K562 (cell line): ENCODE data around the gene TBXAS1. TPM values are rescaled to one million over a fixed set of nuclear protein-coding genes. Genes with fewer than 3 reads are reported as not detected.
A peak's percentile ranks its signal among the peaks of the same experiment; 100 is the strongest.

Source experiments
- COPS2 ChIP-seq: fragments of 450-650 bp; conservative IDR thresholded peaks from 2 replicates; pipeline ENCODE4 v1.6.1; 2016; ENCODE audit warnings: mild to moderate bottlenecking, moderate library complexity
- FOSL1 ChIP-seq: fragments of 200-800 bp; sonication (Bioruptor generic); conservative IDR thresholded peaks from 2 replicates; pipeline ENCODE4 v1.6.1; 2016; ENCODE audit warnings: missing genetic modification characterization, missing compliant biosample characterization
- GTF2F1 ChIP-seq: IDR thresholded peaks from 2 replicates; pipeline ENCODE4 v1.6.1; 2011; ENCODE audit warnings: low read depth, low read length, improper control_type of control experiment
- MAX ChIP-seq: sonication (generic); formaldehyde crosslinking; IDR thresholded peaks from 2 replicates; pipeline ENCODE4 v1.9.0; 2022; ENCODE audit warnings: mild to moderate bottlenecking, missing genetic modification reagents
- MNT ChIP-seq, 2 experiments: fragments of 450-650 bp; conservative IDR thresholded peaks; 2 replicates each; pipeline ENCODE4 v1.6.1; 2017; ENCODE audit warnings: mild to moderate bottlenecking in 2 of 2, moderate library complexity in 2 of 2
- MYC ChIP-seq, 2 experiments: fragments of 250-450 bp in 1 of 2; sonication (Bioruptor Pico) in 1 of 2; IDR thresholded peaks; 2 replicates each; pipeline versions ENCODE4 v1.5.1 to v1.6.1; 2012 to 2021; ENCODE audit warnings: low read depth in 2 of 2, borderline replicate concordance in 1 of 2, improper control_type of control experiment in 1 of 2, low read length in 1 of 2, mild to moderate bottlenecking in 1 of 2, moderate library complexity in 1 of 2
- NFE2L1 ChIP-seq: fragments of 450-650 bp; IDR thresholded peaks from 2 replicates; pipeline ENCODE4 v1.6.1; 2016; ENCODE audit warnings: missing genetic modification characterization, low read depth, mild to moderate bottlenecking, missing compliant biosample characterization, moderate library complexity, borderline replicate concordance
- NR1H2 ChIP-seq: sonication (generic); formaldehyde crosslinking; IDR thresholded peaks from 2 replicates; pipeline ENCODE4 v1.4.0; 2020; ENCODE audit warnings: mild to moderate bottlenecking, missing genetic modification reagents
- RBM25 ChIP-seq: fragments of 200-400 bp; formaldehyde crosslinking; IDR thresholded peaks from 2 replicates; pipeline ENCODE4 v1.6.1; 2018; ENCODE audit warnings: low read length, low read depth, moderate library complexity; ENCODE audit not compliant: severe bottlenecking
- SNAPC5 ChIP-seq: fragments of 250-450 bp; sonication (Bioruptor Pico); IDR thresholded peaks from 2 replicates; pipeline ENCODE4 v1.8.0; 2021; ENCODE audit warnings: moderate library complexity, mild to moderate bottlenecking, inconsistent platforms
- THRB ChIP-seq: fragments of 450-650 bp; formaldehyde crosslinking; conservative IDR thresholded peaks from 2 replicates; pipeline ENCODE4 v1.4.0; 2022; ENCODE audit warnings: mild to moderate bottlenecking, missing genetic modification characterization
- XRCC5 ChIP-seq: fragments of 200-400 bp; formaldehyde crosslinking; IDR thresholded peaks from 2 replicates; pipeline ENCODE4 v1.6.1; 2017; ENCODE audit warnings: low read depth, mild to moderate bottlenecking, low read length
- ZBTB43 ChIP-seq: sonication (generic); formaldehyde crosslinking; IDR thresholded peaks from 2 replicates; pipeline ENCODE4 v1.8.0; 2023; ENCODE audit warnings: mild to moderate bottlenecking, missing genetic modification reagents
- ZNF436 ChIP-seq: fragments of 250-450, 450-650 bp; sonication (Bioruptor Pico); formaldehyde crosslinking; IDR thresholded peaks from 2 replicates; pipeline ENCODE4 v1.7.0; 2020; ENCODE audit warnings: mild to moderate bottlenecking
- polyA plus RNA-seq, 8 experiments: library from polyadenylated mRNA; depleted of rRNA in 4 of 8; stranded (reverse) in 5 of 8; unstranded in 3 of 8; fragments of >200 nt; fragmentation: Nextera tagmentation in 2 of 8; fragmentation: Illumina TruSeq in 1 of 8; extraction: Ambion mirVana in 2 of 8; extraction: Trizol in 1 of 8; gene quantifications; 2 replicates each; pipeline versions ENCODE4 v1.2.1 to v1.2.3, GENCODE V29; 2011 to 2014; ENCODE audit warnings: inconsistent platforms in 1 of 8, missing spikeins in 1 of 8
- total RNA-seq, 7 experiments: library from RNA; depleted of rRNA in 6 of 7; stranded (reverse); fragments of >200 nt in 6 of 7; fragmentation: Illumina TruSeq in 2 of 7; extraction: Trizol in 2 of 7; gene quantifications; 2 replicates each; pipeline versions ENCODE4 v1.2.1 to v1.2.3, GENCODE V29; 2011 to 2021; ENCODE audit warnings: low replicate concordance in 1 of 7
- TF ChIP-seq, protein P1 (sequence below): fragments of 250-450 bp; sonication (Bioruptor Pico); IDR thresholded peaks from 2 replicates; pipeline ENCODE4 v1.5.0; 2022; ENCODE audit warnings: mild to moderate bottlenecking
- TF ChIP-seq, protein P2 (sequence below): fragments of 150-350 bp; conservative IDR thresholded peaks from 2 replicates; pipeline ENCODE4 v1.6.1; 2014; ENCODE audit warnings: low read length

Gene TBXAS1
- total and polyA plus RNA-seq, 9 of the 15 experiments (the other 6 are each of a cell fraction or from before 2014, with no cell fraction given), result 1.1 to 8.3 (median 1.9) TPM

GRCh38 chr7:140060788-140061606 is 231.9 kb downstream of the TBXAS1 start (continued):
- TF ChIP-seq ZBTB43 (CRISPR knock-in tag) (no peak), XRCC5 (peak; percentile 16; the same call in 1 of the 2 replicates), SNAPC5 (CRISPR knock-in tag) (no peak), MYC (IDR thresholded peaks at IDR 0.05; ENCODE audit: low read depth, low read length) (no peak), MYC (CRISPR knock-in tag; IDR thresholded peaks at IDR 0.05; ENCODE audit: borderline replicate concordance, low read depth) (no peak), COPS2 (no peak), GTF2F1 (no peak), NR1H2 (CRISPR knock-in tag) (no peak), FOSL1 (tag) (no peak), MAX (peak; percentile 68), THRB (CRISPR knock-in tag) (0 out of 2 replicates have a peak, but pooled peaks have one; percentile 8), MNT (conservative IDR thresholded peaks at IDR 0.05) (no peak), NFE2L1 (tag) (no peak), RBM25 (no peak), ZNF436 (CRISPR knock-in tag) (no peak)
- TF ChIP-seq, protein P1, sequence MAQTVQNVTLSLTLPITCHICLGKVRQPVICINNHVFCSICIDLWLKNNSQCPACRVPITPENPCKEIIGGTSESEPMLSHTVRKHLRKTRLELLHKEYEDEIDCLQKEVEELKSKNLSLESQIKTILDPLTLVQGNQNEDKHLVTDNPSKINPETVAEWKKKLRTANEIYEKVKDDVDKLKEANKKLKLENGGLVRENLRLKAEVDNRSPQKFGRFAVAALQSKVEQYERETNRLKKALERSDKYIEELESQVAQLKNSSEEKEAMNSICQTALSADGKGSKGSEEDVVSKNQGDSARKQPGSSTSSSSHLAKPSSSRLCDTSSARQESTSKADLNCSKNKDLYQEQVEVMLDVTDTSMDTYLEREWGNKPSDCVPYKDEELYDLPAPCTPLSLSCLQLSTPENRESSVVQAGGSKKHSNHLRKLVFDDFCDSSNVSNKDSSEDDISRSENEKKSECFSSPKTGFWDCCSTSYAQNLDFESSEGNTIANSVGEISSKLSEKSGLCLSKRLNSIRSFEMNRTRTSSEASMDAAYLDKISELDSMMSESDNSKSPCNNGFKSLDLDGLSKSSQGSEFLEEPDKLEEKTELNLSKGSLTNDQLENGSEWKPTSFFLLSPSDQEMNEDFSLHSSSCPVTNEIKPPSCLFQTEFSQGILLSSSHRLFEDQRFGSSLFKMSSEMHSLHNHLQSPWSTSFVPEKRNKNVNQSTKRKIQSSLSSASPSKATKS, result no peak
- TF ChIP-seq, protein P2, sequence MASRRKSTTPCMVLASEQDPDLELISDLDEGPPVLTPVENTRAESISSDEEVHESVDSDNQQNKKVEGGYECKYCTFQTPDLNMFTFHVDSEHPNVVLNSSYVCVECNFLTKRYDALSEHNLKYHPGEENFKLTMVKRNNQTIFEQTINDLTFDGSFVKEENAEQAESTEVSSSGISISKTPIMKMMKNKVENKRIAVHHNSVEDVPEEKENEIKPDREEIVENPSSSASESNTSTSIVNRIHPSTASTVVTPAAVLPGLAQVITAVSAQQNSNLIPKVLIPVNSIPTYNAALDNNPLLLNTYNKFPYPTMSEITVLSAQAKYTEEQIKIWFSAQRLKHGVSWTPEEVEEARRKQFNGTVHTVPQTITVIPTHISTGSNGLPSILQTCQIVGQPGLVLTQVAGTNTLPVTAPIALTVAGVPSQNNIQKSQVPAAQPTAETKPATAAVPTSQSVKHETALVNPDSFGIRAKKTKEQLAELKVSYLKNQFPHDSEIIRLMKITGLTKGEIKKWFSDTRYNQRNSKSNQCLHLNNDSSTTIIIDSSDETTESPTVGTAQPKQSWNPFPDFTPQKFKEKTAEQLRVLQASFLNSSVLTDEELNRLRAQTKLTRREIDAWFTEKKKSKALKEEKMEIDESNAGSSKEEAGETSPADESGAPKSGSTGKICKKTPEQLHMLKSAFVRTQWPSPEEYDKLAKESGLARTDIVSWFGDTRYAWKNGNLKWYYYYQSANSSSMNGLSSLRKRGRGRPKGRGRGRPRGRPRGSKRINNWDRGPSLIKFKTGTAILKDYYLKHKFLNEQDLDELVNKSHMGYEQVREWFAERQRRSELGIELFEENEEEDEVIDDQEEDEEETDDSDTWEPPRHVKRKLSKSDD, result no peak
